Measurements from ENCODE around the gene CYTL1. TPM values are rescaled to one million over a fixed set of nuclear protein-coding genes. Genes with fewer than 3 reads are reported as not detected.

The CYTL1 gene
- total and polyA plus RNA-seq, 9 of the 15 experiments (the other 6 are each of a cell fraction or from before 2014, with no cell fraction given), result not detected

DNA sequence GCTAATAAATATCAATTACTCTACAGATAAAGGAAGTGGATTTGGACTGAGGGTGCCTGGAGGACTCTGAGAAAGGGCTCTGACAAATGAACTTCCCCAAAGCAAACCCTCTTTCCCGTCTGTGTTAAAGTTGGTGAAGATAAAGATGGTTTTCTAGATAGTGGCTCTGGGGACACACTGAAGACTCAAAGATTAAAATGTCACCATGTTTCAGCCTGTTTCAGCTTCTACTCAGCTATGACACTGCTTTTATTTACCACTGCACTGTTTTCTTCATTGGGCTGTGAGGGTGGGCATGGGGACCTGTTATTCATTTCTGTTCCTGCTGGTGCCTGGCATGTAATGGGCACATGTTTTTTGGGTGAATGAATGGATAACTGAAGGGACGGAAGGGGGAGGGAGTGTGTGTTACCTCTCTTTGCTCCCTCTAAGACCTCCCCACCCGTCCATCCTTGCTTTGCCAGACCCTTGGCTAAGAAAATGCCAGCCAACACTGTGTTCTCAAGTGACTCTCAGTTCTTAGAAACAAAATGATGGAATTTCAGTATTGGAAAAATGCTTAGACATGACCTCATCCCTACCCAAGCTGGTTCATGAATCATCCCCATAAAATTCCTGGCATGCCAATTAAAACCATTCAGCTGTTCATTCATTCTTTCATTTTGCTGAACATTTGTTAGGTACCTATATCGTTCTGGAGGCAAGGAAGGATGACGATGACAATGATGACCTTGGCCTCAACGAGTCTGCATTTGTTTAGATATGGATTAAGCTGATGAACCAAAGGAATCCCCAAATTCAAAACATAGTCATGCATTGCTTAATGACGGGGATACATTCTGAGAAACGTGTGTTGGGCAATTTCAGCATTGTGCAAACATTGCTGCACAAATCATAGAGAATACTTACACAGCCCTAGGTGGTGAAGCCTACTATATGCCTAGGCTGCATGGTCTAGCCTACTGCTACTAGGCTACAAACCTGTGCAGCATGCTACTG lies 18.6 kb upstream of the CYTL1 start (continued):
- peak; percentile 27; the same call in 1 of the 2 replicates for TF ChIP-seq VEZF1 (CRISPR knock-in tag; IDR thresholded peaks at IDR 0.05)
- peak; percentile 76 for TF ChIP-seq HMBOX1 (IDR thresholded peaks at IDR 0.05)
- TF ChIP-seq SMAD3 (CRISPR knock-in tag; conservative IDR thresholded peaks at IDR 0.05), result peak; percentile 58; the same call in 1 of the 2 replicates
- TF ChIP-seq EWSR1 (IDR thresholded peaks at IDR 0.05; ENCODE audit: borderline replicate concordance, low read depth, partially characterized antibody), result no peak
- no peak for TF ChIP-seq ETV5 (CRISPR knock-in tag; IDR thresholded peaks at IDR 0.05; ENCODE audit: low read depth)
- TF ChIP-seq, protein P1, sequence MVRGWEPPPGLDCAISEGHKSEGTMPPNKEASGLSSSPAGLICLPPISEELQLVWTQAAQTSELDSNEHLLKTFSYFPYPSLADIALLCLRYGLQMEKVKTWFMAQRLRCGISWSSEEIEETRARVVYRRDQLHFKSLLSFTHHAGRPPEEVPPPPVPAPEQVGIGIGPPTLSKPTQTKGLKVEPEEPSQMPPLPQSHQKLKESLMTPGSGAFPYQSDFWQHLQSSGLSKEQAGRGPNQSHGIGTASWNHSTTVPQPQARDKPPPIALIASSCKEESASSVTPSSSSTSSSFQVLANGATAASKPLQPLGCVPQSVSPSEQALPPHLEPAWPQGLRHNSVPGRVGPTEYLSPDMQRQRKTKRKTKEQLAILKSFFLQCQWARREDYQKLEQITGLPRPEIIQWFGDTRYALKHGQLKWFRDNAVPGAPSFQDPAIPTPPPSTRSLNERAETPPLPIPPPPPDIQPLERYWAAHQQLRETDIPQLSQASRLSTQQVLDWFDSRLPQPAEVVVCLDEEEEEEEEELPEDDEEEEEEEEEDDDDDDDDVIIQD (CRISPR knock-in tag; IDR thresholded peaks at IDR 0.05), result no peak
- no peak for TF ChIP-seq KLF10 (CRISPR knock-in tag; IDR thresholded peaks at IDR 0.05)
- TF ChIP-seq, protein P2, sequence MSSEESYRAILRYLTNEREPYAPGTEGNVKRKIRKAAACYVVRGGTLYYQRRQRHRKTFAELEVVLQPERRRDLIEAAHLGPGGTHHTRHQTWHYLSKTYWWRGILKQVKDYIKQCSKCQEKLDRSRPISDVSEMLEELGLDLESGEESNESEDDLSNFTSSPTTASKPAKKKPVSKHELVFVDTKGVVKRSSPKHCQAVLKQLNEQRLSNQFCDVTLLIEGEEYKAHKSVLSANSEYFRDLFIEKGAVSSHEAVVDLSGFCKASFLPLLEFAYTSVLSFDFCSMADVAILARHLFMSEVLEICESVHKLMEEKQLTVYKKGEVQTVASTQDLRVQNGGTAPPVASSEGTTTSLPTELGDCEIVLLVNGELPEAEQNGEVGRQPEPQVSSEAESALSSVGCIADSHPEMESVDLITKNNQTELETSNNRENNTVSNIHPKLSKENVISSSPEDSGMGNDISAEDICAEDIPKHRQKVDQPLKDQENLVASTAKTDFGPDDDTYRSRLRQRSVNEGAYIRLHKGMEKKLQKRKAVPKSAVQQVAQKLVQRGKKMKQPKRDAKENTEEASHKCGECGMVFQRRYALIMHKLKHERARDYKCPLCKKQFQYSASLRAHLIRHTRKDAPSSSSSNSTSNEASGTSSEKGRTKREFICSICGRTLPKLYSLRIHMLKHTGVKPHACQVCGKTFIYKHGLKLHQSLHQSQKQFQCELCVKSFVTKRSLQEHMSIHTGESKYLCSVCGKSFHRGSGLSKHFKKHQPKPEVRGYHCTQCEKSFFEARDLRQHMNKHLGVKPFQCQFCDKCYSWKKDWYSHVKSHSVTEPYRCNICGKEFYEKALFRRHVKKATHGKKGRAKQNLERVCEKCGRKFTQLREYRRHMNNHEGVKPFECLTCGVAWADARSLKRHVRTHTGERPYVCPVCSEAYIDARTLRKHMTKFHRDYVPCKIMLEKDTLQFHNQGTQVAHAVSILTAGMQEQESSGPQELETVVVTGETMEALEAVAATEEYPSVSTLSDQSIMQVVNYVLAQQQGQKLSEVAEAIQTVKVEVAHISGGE (CRISPR knock-in tag; IDR thresholded peaks at IDR 0.05), result 0 out of 6 replicates have a peak, but pooled peaks of 1 of the 3 experiments have one; percentile 18
- peak; percentile 37; the same call in 1 of the 2 replicates for TF ChIP-seq CREM (IDR thresholded peaks at IDR 0.05; ENCODE audit: low read depth)
- TF ChIP-seq MAFK (IDR thresholded peaks at IDR 0.05; ENCODE audit: low read length), result peak; percentile 36; the same call in 1 of the 2 replicates
- peak; percentile 63 for TF ChIP-seq MAFG (tag; conservative IDR thresholded peaks at IDR 0.05)
- peak; percentile 37; the same call in 1 of the 2 replicates for TF ChIP-seq FOXM1 (IDR thresholded peaks at IDR 0.05; ENCODE audit: low read depth)
- no peak for TF ChIP-seq FOXM1 (CRISPR knock-in tag; IDR thresholded peaks at IDR 0.05; ENCODE audit: low read depth)
- TF ChIP-seq TCFL5 (CRISPR knock-in tag; conservative IDR thresholded peaks at IDR 0.05), result no peak
- TF ChIP-seq ZSCAN32 (CRISPR knock-in tag; IDR thresholded peaks at IDR 0.05), result 0 out of 2 replicates have a peak, but pooled peaks have one; percentile 50
- peak; percentile 70; the same call in 1 of the 2 replicates for TF ChIP-seq EHMT2 (IDR thresholded peaks at IDR 0.05)
- no peak for TF ChIP-seq ZNF311 (CRISPR knock-in tag; IDR thresholded peaks at IDR 0.05)
- peak; percentile 53; the same call in 1 of the 2 replicates for TF ChIP-seq ZNF24 (IDR thresholded peaks at IDR 0.05)
- TF ChIP-seq SAFB (IDR thresholded peaks at IDR 0.05; ENCODE audit: borderline replicate concordance, low read depth, low read length), result no peak
